SK-N-MC (cell line): ENCODE measurements around the gene TUT4.

Source experiments
- EZH2 ChIP-seq: fragments of 200-600 bp; sonication (generic); IDR thresholded peaks from one replicate; pipeline ENCODE4 v1.6.1; 2017; ENCODE audit warnings: antibody characterized with exemption
- FOXP2 ChIP-seq: optimal IDR thresholded peaks from 2 replicates; pipeline ENCODE3; 2011; ENCODE audit warnings: mild to moderate bottlenecking, moderate library complexity; ENCODE audit not compliant: insufficient read depth; ENCODE audit errors: extremely low read length, control extremely low read depth
- POLR2AphosphoS5 ChIP-seq: IDR thresholded peaks from 2 replicates; pipeline ENCODE4 v1.6.1; 2012; ENCODE audit warnings: mild to moderate bottlenecking, low read depth, low read length, borderline replicate concordance

DNA sequence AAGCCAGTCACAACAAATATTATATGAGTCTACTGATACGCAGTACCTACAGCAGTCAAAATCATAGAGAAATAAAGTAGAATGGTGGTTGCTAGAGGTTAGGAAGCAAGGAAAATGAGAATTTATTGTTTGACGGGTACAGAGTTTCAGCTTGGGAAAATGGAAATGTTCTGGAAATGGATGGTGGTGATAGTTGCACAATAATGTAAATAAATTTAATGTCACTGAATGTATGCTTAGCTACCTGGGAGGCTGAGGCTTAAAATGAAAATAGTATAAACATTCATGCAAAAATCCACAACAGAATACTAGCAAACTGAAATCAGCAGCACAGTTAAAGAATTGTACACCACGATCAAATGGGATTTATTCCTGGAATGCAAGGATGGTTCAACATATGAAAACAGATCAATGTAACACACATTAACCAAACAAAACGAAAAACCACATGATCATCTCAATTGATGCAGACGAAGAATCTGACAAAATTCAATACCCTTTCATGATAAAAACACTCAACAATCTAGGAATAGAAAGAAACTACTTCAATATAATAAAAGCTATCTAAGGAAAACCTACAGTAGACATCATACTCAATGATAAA, 10.7 kb downstream of the TUT4 start:
- no peak for TF ChIP-seq EZH2
- no peak for TF ChIP-seq POLR2AphosphoS5
- TF ChIP-seq FOXP2: no peak
